HCT116 (cell line): Measurements from ENCODE around the gene TMEM234. TPM values are rescaled to one million over a fixed set of nuclear protein-coding genes. Genes with fewer than 3 reads are reported as not detected.

Experiments used
- ATAC-seq: fragments of 200-7000 bp; cut with Tn5 transposase; 2 replicates; pipeline ENCODE4 v1.9.1; 2020; ENCODE audit warnings: mild to moderate bottlenecking, moderate library complexity
- BruUV-seq: library from RNA; stranded (reverse); fragments of 400-500 nt; replicated peaks from 2 replicates; lab custom pipeline; 2021; lab: Mats Ljungman, UMichigan
- CTCF ChIA-PET: fragments of 300-600 bp; sonication (Branson Sonifier 250); formaldehyde crosslinking; loops from one replicate; lab custom pipeline; 2021; ENCODE audit warnings: antibody characterized with exemption; lab: Charles Lee
- POLR2A ChIA-PET: fragments of 300-600, 350-600 bp; sonication (Branson Sonifier 250); formaldehyde crosslinking; loops from one replicate; lab custom pipeline; 2021; ENCODE audit warnings: antibody characterized with exemption; lab: Charles Lee
- RAD21 ChIA-PET, 2 experiments: fragments of 300-600 bp; sonication (Branson Sonifier 250); formaldehyde crosslinking; loops; one replicate each; lab custom pipeline; 2023; ENCODE audit warnings: low total read pairs in 2 of 2; ENCODE audit not compliant: uncharacterized antibody in 2 of 2, unreplicated experiment in 2 of 2, low non-redundant PET in 1 of 2; lab: Charles Lee
- DNase-seq: peaks from one replicate; pipeline ENCODE4 v3.0.0-alpha.2; 2010; ENCODE audit warnings: low read depth, low spot score
- H2AFZ ChIP-seq: fragments of 200-600 bp; shearing (Covaris generic), sonication (generic); 2 replicates; pipeline ENCODE4 v1.6.1; 2017; ENCODE audit warnings: low read depth, mixed run types, mixed read lengths, antibody characterized with exemption, low read length; ENCODE audit not compliant: poor library complexity, severe bottlenecking
- H3K27ac ChIP-seq: 2 replicates; pipeline ENCODE4 v1.5.1; 2012; ENCODE audit warnings: low read depth, low read length
- H3K27me3 ChIP-seq: fragments of 200-600 bp; sonication (generic); 2 replicates; pipeline ENCODE4 v1.6.1; 2016; ENCODE audit warnings: mixed run types, low read length, mixed read lengths; ENCODE audit not compliant: insufficient read depth
- H3K36me3 ChIP-seq, 2 experiments: fragments of 200-500 bp in 1 of 2; fragments of 200-600 bp in 1 of 2; sonication (Bioruptor generic) in 1 of 2; sonication (generic) in 1 of 2; 2 replicates each; pipeline versions ENCODE4 v1.5.1 to v1.6.1; 2014 to 2016; ENCODE audit warnings: low read length in 2 of 2, inconsistent platforms in 1 of 2, mixed read lengths in 1 of 2, mixed run types in 1 of 2; ENCODE audit not compliant: insufficient read depth in 2 of 2, control insufficient read depth in 1 of 2
- H3K4me1 ChIP-seq, 2 experiments: fragments of 200-600 bp in 1 of 2; sonication (generic) in 1 of 2; 2 replicates each; pipeline versions ENCODE4 v1.5.1 to v1.6.1; 2012 to 2017; ENCODE audit warnings: low read length in 2 of 2, inconsistent platforms in 1 of 2, mild to moderate bottlenecking in 1 of 2, mixed read lengths in 1 of 2, mixed run types in 1 of 2, moderate library complexity in 1 of 2; ENCODE audit not compliant: insufficient read depth in 2 of 2, control insufficient read depth in 1 of 2
- H3K4me2 ChIP-seq: fragments of 200-600 bp; sonication (generic); 2 replicates; pipeline ENCODE4 v1.6.1; 2017; ENCODE audit warnings: mixed run types, low read length, mixed read lengths
- H3K4me3 ChIP-seq, 2 experiments: fragments of 200-600 bp in 1 of 2; sonication (generic) in 1 of 2; replicated peaks in 1 of 2; 2 replicates each; pipeline ENCODE4 v1.5.1; 2011 to 2016; ENCODE audit warnings: low read length in 2 of 2, control low read depth in 1 of 2, low read depth in 1 of 2, mild to moderate bottlenecking in 1 of 2, mixed read lengths in 1 of 2, mixed run types in 1 of 2
- H3K79me2 ChIP-seq: fragments of 200-600 bp; sonication (generic); 2 replicates; pipeline ENCODE4 v1.6.1; 2017; ENCODE audit warnings: mild to moderate bottlenecking, mixed run types, low read length, moderate library complexity, mixed read lengths; ENCODE audit not compliant: insufficient read depth
- H3K9ac ChIP-seq: fragments of 200-600 bp; sonication (generic); 2 replicates; pipeline ENCODE4 v1.6.1; 2016; ENCODE audit warnings: low read length, mixed read lengths
- H3K9me2 ChIP-seq: fragments of 200-600 bp; sonication (generic), shearing (Covaris generic); 2 replicates; pipeline ENCODE4 v1.6.1; 2017; ENCODE audit warnings: mixed run types, mild to moderate bottlenecking, moderate library complexity; ENCODE audit not compliant: insufficient read depth
- H3K9me3 ChIP-seq, 2 experiments: fragments of 200-500 bp in 1 of 2; fragments of 200-600 bp in 1 of 2; sonication (Bioruptor generic) in 1 of 2; sonication (generic) in 1 of 2; 2 replicates each; pipeline ENCODE4 v1.6.1; 2014 to 2017; ENCODE audit warnings: low read length in 2 of 2, mixed read lengths in 2 of 2, inconsistent platforms in 1 of 2, low read depth in 1 of 2, mild to moderate bottlenecking in 1 of 2, mixed run types in 1 of 2, moderate library complexity in 1 of 2; ENCODE audit not compliant: control insufficient read depth in 1 of 2, insufficient read depth in 1 of 2
- H4K20me1 ChIP-seq: fragments of 200-600 bp; sonication (generic), shearing (Covaris generic); 2 replicates; pipeline ENCODE4 v1.6.1; 2017; ENCODE audit warnings: mixed run types, mild to moderate bottlenecking, moderate library complexity; ENCODE audit not compliant: insufficient read depth
- CEBPB ChIP-seq: IDR thresholded peaks from 2 replicates; pipeline ENCODE4 v1.6.1; 2012; ENCODE audit warnings: low read depth
- ELF1 ChIP-seq: IDR thresholded peaks from 2 replicates; pipeline ENCODE4 v1.6.1; 2012; ENCODE audit warnings: low read depth, borderline replicate concordance
- EZH2 ChIP-seq: fragments of 200-600 bp; sonication (generic); IDR thresholded peaks from 2 replicates; pipeline ENCODE4 v1.6.1; 2017; ENCODE audit warnings: antibody characterized with exemption, mixed run types
- POLR2AphosphoS5 ChIP-seq: IDR thresholded peaks from 2 replicates; pipeline ENCODE4 v1.6.1; 2011; ENCODE audit warnings: mild to moderate bottlenecking, low read depth, low read length, moderate library complexity
- ZFX ChIP-seq: fragments of 450-650 bp; IDR thresholded peaks from 2 replicates; pipeline ENCODE4 v1.6.1; 2017
- ZNF274 ChIP-seq: fragments of 200-500 bp; sonication (Bioruptor generic); IDR thresholded peaks from 2 replicates; pipeline ENCODE4 v1.6.1; 2014; ENCODE audit warnings: mild to moderate bottlenecking, low read depth, low read length, inconsistent platforms
- intact Hi-C: fragments of 100-400 bp; cut with micrococcal nuclease; formaldehyde crosslinking; loops from 2 replicates; pipeline ENCODE4 v1.10.0; 2022
- total RNA-seq: library from RNA; stranded (reverse); gene quantifications from one replicate; pipeline ENCODE4 v1.2.1, GENCODE V29; 2021; ENCODE audit not compliant: unreplicated experiment
- TF ChIP-seq, protein P1 (sequence below): IDR thresholded peaks from 2 replicates; pipeline ENCODE4 v1.6.1; 2012
- TF ChIP-seq, protein P2 (sequence below): IDR thresholded peaks from 2 replicates; pipeline ENCODE4 v1.6.1; 2011; ENCODE audit warnings: mild to moderate bottlenecking, low read length, moderate library complexity; ENCODE audit not compliant: insufficient replicate concordance; ENCODE audit errors: extremely low read depth

TMEM234 gene
- total RNA-seq, 1 experiment from 2014 or later, result 12.3 TPM

DNA sequence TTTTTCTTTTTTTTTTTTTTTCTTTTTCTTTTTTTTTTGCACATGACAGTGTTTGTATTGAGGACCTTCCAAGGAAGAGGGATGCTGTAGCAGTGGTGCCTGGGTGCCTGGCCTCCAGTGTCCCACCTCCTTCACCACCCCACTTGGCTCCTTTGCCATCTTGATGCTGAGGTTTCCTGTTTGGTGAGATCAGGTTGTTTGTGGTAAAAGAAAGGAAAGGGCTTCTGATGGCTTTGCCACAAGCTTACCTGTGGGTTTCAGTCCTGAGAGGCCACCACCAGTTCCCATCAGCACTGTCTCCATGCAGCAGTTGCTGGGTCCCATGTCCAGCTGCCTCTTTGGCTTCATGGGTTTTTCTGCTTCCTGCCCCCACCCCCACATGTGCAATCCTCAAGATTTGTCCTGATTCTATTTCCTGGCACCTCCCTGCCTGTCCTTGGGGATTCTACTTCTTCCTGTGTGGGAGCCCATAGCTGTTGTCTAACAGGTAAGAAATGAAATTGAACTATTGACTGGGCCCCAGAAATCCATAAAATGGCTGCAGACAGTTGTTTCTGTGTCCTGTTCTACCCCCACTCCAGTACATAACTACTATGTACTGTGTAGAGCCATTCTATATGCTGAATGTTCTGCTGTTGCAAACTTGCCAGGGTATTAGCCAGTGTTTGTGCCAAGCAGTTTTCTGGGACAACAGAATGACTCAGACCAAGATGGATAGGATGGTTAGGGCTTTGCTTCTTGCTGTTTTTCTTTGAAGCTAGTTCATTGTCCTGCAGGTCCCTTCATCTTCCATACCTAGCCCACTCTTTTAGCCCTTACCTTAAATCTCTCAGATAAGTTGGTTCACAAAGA is 26.0 kb downstream of the TMEM234 start:
- ATAC-seq (no peak), DNase-seq (no peak)
- no peak overlapping the region for H3K4me2 ChIP-seq
- ChIA-PET RAD21 (no interaction called here), CTCF (no interaction called here)
- H2AFZ ChIP-seq, result no peak overlapping the region
- no peaks in the 10 kb centered on the region for H3K79me2 ChIP-seq
- no peaks in the 10 kb centered on the region for H3K9me3 ChIP-seq
- TF ChIP-seq EZH2, result no peak
- TF ChIP-seq, protein P1, sequence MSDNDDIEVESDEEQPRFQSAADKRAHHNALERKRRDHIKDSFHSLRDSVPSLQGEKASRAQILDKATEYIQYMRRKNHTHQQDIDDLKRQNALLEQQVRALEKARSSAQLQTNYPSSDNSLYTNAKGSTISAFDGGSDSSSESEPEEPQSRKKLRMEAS, result no peak
- TF ChIP-seq ZNF274, result no peak
- no peak for TF ChIP-seq ZFX
- TF ChIP-seq CEBPB, result no peak
- TF ChIP-seq POLR2AphosphoS5, result no peak
- TF ChIP-seq, protein P2, sequence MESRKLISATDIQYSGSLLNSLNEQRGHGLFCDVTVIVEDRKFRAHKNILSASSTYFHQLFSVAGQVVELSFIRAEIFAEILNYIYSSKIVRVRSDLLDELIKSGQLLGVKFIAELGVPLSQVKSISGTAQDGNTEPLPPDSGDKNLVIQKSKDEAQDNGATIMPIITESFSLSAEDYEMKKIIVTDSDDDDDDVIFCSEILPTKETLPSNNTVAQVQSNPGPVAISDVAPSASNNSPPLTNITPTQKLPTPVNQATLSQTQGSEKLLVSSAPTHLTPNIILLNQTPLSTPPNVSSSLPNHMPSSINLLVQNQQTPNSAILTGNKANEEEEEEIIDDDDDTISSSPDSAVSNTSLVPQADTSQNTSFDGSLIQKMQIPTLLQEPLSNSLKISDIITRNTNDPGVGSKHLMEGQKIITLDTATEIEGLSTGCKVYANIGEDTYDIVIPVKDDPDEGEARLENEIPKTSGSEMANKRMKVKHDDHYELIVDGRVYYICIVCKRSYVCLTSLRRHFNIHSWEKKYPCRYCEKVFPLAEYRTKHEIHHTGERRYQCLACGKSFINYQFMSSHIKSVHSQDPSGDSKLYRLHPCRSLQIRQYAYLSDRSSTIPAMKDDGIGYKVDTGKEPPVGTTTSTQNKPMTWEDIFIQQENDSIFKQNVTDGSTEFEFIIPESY, result no peak
- no peak for TF ChIP-seq ELF1
- TF ChIP-seq, all 23 proteins: peak for 0
- intact Hi-C loops, result no loop called here
- Histone ChIP-seq H3K9me2 (no peaks in the 10 kb centered on the region), H3K4me1 (peaks cover 5 to 17% of the 10 kb centered on the region in 2 experiments; a peak in 3 of 4 replicates), H3K36me3 (peaks cover 33 to 58% of the 10 kb centered on the region in 2 experiments), H3K27ac (no peak overlapping the region), H4K20me1 (no peaks in the 10 kb centered on the region; the same call in 1 of the 2 replicates), H3K27me3 (no peaks in the 10 kb centered on the region), H3K4me3 (no peak overlapping the region), H3K9ac (no peak overlapping the region)
- POLR2A ChIA-PET, result no interaction called here
- BruUV-seq, result TSS peak; percentile 12
